SK-N-SH (cell line): ENCODE measurements around the gene LRRIQ1. TPM values are rescaled to one million over a fixed set of nuclear protein-coding genes. Genes with fewer than 3 reads are reported as not detected.

ENCODE experiments used
- CTCF ChIA-PET: fragments of 300-600, 350-600 bp; formaldehyde crosslinking; extraction: SDS; loops from one replicate; lab custom pipeline; 2021; lab: Yijun Ruan, JAX
- POLR2A ChIA-PET: fragments of 350-600 bp; sonication (Branson Sonifier 250); formaldehyde crosslinking; extraction: SDS; loops from one replicate; lab custom pipeline; 2020; ENCODE audit warnings: antibody characterized with exemption, inconsistent platforms; lab: Yijun Ruan, JAX
- DNase-seq: peaks from one replicate; pipeline ENCODE4 v3.0.0; 2012
- H2AFZ ChIP-seq: fragments of 200-600 bp; sonication (generic); 2 replicates; pipeline ENCODE4 v1.8.1; 2016; ENCODE audit warnings: antibody characterized with exemption, mild to moderate bottlenecking, low read depth
- H3F3A ChIP-seq: fragments of 200-600 bp; sonication (generic); replicated peaks from 2 replicates; pipeline ENCODE3; 2016; ENCODE audit warnings: antibody characterized with exemption, mild to moderate bottlenecking; ENCODE audit not compliant: insufficient read depth
- H3K27ac ChIP-seq, 2 experiments: fragments of 200-500 bp in 1 of 2; fragments of 200-600 bp in 1 of 2; sonication (Bioruptor generic) in 1 of 2; sonication (generic), shearing (Covaris generic) in 1 of 2; 2 replicates each; pipeline versions ENCODE4 v1.5.1 to v1.6.1; 2014 to 2016; ENCODE audit warnings: low read depth in 2 of 2, inconsistent platforms in 1 of 2, low read length in 1 of 2, mild to moderate bottlenecking in 1 of 2, mixed read lengths in 1 of 2
- H3K27me3 ChIP-seq: fragments of 200-600 bp; sonication (generic), shearing (Covaris generic); 2 replicates; pipeline ENCODE4 v1.6.1; 2016; ENCODE audit warnings: mixed run types; ENCODE audit not compliant: insufficient read depth
- H3K36me3 ChIP-seq, 2 experiments: fragments of 200-500 bp in 1 of 2; fragments of 200-600 bp in 1 of 2; sonication (Bioruptor generic) in 1 of 2; sonication (generic) in 1 of 2; replicated peaks in 1 of 2; 2 replicates each; pipeline versions ENCODE3 to v1.5.1; 2014 to 2016; ENCODE audit warnings: low read length in 1 of 2, mild to moderate bottlenecking in 1 of 2; ENCODE audit not compliant: insufficient read depth in 2 of 2, control insufficient read depth in 1 of 2
- H3K4me1 ChIP-seq, 2 experiments: fragments of 200-500 bp in 1 of 2; fragments of 200-600 bp in 1 of 2; sonication (Bioruptor generic) in 1 of 2; sonication (generic), shearing (Covaris generic) in 1 of 2; 2 replicates each; pipeline versions ENCODE4 v1.5.1 to v1.6.1; 2014 to 2016; ENCODE audit warnings: low read depth in 1 of 2, low read length in 1 of 2, mixed run types in 1 of 2; ENCODE audit not compliant: insufficient read depth in 2 of 2, control insufficient read depth in 1 of 2
- H3K4me2 ChIP-seq: fragments of 200-600 bp; sonication (generic), shearing (Covaris generic); 2 replicates; pipeline ENCODE4 v1.6.1; 2017; ENCODE audit warnings: mixed run types
- H3K4me3 ChIP-seq, 2 experiments: fragments of 200-500 bp in 1 of 2; fragments of 200-600 bp in 1 of 2; sonication (Bioruptor generic) in 1 of 2; sonication (generic), shearing (Covaris generic) in 1 of 2; 2 replicates each; pipeline versions ENCODE4 v1.5.1 to v1.8.1; 2014 to 2016; ENCODE audit warnings: low read depth in 2 of 2, inconsistent platforms in 1 of 2, low read length in 1 of 2, mild to moderate bottlenecking in 1 of 2, mixed read lengths in 1 of 2, moderate library complexity in 1 of 2
- H3K79me2 ChIP-seq: fragments of 200-600 bp; sonication (generic); 2 replicates; pipeline ENCODE4 v1.8.1; 2017; ENCODE audit warnings: mild to moderate bottlenecking; ENCODE audit not compliant: insufficient read depth
- H3K9ac ChIP-seq: fragments of 200-600 bp; sonication (generic); 2 replicates; pipeline ENCODE4 v1.6.1; 2017; ENCODE audit warnings: mixed run types
- H3K9me2 ChIP-seq: fragments of 200-600 bp; sonication (generic); 2 replicates; pipeline ENCODE4 v1.6.1; 2017; ENCODE audit warnings: mixed run types
- H3K9me3 ChIP-seq: fragments of 200-600 bp; sonication (generic); 2 replicates; pipeline ENCODE4 v1.6.1; 2017; ENCODE audit warnings: mixed run types, mild to moderate bottlenecking, moderate library complexity
- H4K20me1 ChIP-seq: fragments of 200-600 bp; sonication (generic); 2 replicates; pipeline ENCODE4 v1.6.1; 2017; ENCODE audit warnings: mild to moderate bottlenecking, mixed run types; ENCODE audit not compliant: insufficient read depth
- CHD2 ChIP-seq: fragments of 150-350 bp; IDR thresholded peaks from 2 replicates; pipeline ENCODE4 v1.6.1; 2018; ENCODE audit warnings: low read length; ENCODE audit not compliant: partially characterized antibody
- EP300 ChIP-seq, 2 experiments: IDR thresholded peaks; 2 replicates each; pipeline versions ENCODE4 v1.4.0 to v1.6.1; 2012; ENCODE audit warnings: borderline replicate concordance in 1 of 2, low read depth in 1 of 2, low read length in 1 of 2
- FOSL2 ChIP-seq: IDR thresholded peaks from 2 replicates; pipeline ENCODE4 v1.4.0; 2012; ENCODE audit warnings: low read depth, mild to moderate bottlenecking, moderate library complexity, borderline replicate concordance
- FOXJ3 ChIP-seq: sonication (generic); formaldehyde crosslinking; IDR thresholded peaks from 2 replicates; pipeline ENCODE4 v1.5.1; 2020; ENCODE audit warnings: mild to moderate bottlenecking, missing genetic modification reagents
- FOXM1 ChIP-seq: IDR thresholded peaks from 2 replicates; pipeline ENCODE4 v1.4.0; 2012; ENCODE audit warnings: low read depth, mild to moderate bottlenecking
- GATA2 ChIP-seq: sonication (generic); formaldehyde crosslinking; IDR thresholded peaks from 2 replicates; pipeline ENCODE4 v1.5.0; 2020; ENCODE audit warnings: mild to moderate bottlenecking, missing genetic modification reagents
- NRF1 ChIP-seq: IDR thresholded peaks from 2 replicates; pipeline ENCODE4 v1.6.1; 2012; ENCODE audit warnings: low read depth, mild to moderate bottlenecking, low read length
- POLR2AphosphoS5 ChIP-seq: IDR thresholded peaks from 2 replicates; pipeline ENCODE4 v1.6.1; 2012; ENCODE audit warnings: low read depth, low read length
- RAD21 ChIP-seq: IDR thresholded peaks from 2 replicates; pipeline ENCODE4 v1.6.1; 2012; ENCODE audit warnings: mild to moderate bottlenecking, low read length
- RFX5 ChIP-seq: IDR thresholded peaks from 2 replicates; pipeline ENCODE4 v1.6.1; 2012; ENCODE audit warnings: mild to moderate bottlenecking, improper control_type of control experiment, low read length
- SIN3A ChIP-seq: IDR thresholded peaks from 2 replicates; pipeline ENCODE4 v1.6.1; 2012; ENCODE audit warnings: low read depth, mild to moderate bottlenecking, low read length, moderate library complexity, borderline replicate concordance
- TAF1 ChIP-seq: IDR thresholded peaks from 2 replicates; pipeline ENCODE4 v1.6.1; 2012; ENCODE audit warnings: low read depth, mild to moderate bottlenecking, low read length, moderate library complexity, borderline replicate concordance
- TCF12 ChIP-seq: IDR thresholded peaks from 2 replicates; pipeline ENCODE4 v1.4.0; 2012
- TEAD4 ChIP-seq: IDR thresholded peaks from 2 replicates; pipeline ENCODE4 v1.4.0; 2012; ENCODE audit warnings: mild to moderate bottlenecking, borderline replicate concordance; ENCODE audit not compliant: insufficient read depth
- YY1 ChIP-seq: IDR thresholded peaks from 2 replicates; pipeline ENCODE4 v1.4.0; 2012; ENCODE audit warnings: low read depth, mild to moderate bottlenecking
- WGBS: methylation state at CpG from one replicate; pipeline ENCODE4 v1.1.6; 2017; ENCODE audit warnings: low lambda C conversion rate; 5-methylcytosine and 5-hydroxymethylcytosine counted together
- polyA plus RNA-seq, 3 experiments: library from polyadenylated mRNA; depleted of rRNA; stranded (reverse); fragments of >200 nt; gene quantifications; 2 replicates each; pipeline ENCODE4 v1.2.3, GENCODE V29; 2012
- TF ChIP-seq, protein P1 (sequence below): fragments of 200-600 bp; sonication (generic); IDR thresholded peaks from 2 replicates; pipeline ENCODE4 v1.6.1; 2017; ENCODE audit warnings: antibody characterized with exemption, mild to moderate bottlenecking, moderate library complexity
- TF ChIP-seq, protein P2 (sequence below): IDR thresholded peaks from 2 replicates; pipeline ENCODE4; 2012
- TF ChIP-seq, protein P3 (sequence below): IDR thresholded peaks from 2 replicates; pipeline ENCODE4 v1.4.0; 2012; ENCODE audit warnings: low read depth, borderline replicate concordance

The LRRIQ1 gene
- polyA plus RNA-seq, 1 of the 3 experiments (the other 2 are of a cell fraction) = 0.39 TPM

DNA sequence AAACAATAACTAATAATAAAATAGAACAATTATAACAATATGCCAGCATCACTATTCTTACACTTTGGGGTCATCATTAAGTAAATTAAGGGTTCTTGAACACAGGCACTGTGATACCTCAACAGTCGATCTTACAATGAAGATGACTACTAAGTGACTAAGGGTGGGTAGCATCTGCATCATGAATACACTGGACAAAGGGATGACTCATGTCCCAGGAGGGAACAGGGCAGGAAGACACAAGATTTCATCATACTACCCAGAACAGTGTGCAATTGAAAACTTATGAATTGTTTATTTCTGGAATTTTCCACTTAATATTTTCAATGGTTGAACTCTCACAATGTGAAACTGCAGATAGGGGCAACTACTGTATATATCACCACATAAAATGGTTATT lies 19.7 kb upstream of the LRRIQ1 start (continued):
- TF ChIP-seq, protein P1, sequence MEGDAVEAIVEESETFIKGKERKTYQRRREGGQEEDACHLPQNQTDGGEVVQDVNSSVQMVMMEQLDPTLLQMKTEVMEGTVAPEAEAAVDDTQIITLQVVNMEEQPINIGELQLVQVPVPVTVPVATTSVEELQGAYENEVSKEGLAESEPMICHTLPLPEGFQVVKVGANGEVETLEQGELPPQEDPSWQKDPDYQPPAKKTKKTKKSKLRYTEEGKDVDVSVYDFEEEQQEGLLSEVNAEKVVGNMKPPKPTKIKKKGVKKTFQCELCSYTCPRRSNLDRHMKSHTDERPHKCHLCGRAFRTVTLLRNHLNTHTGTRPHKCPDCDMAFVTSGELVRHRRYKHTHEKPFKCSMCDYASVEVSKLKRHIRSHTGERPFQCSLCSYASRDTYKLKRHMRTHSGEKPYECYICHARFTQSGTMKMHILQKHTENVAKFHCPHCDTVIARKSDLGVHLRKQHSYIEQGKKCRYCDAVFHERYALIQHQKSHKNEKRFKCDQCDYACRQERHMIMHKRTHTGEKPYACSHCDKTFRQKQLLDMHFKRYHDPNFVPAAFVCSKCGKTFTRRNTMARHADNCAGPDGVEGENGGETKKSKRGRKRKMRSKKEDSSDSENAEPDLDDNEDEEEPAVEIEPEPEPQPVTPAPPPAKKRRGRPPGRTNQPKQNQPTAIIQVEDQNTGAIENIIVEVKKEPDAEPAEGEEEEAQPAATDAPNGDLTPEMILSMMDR = no peak
- TF ChIP-seq POLR2AphosphoS5 = no peak
- peak; percentile 93 for TF ChIP-seq FOSL2
- TF ChIP-seq FOXM1 = no peak
- TF ChIP-seq TAF1 = no peak
- TF ChIP-seq TCF12 = peak; percentile 81; the same call in 1 of the 2 replicates
- TF ChIP-seq RAD21 = no peak
- TF ChIP-seq CHD2 = no peak
- TF ChIP-seq RFX5 = no peak
- TF ChIP-seq, protein P2, sequence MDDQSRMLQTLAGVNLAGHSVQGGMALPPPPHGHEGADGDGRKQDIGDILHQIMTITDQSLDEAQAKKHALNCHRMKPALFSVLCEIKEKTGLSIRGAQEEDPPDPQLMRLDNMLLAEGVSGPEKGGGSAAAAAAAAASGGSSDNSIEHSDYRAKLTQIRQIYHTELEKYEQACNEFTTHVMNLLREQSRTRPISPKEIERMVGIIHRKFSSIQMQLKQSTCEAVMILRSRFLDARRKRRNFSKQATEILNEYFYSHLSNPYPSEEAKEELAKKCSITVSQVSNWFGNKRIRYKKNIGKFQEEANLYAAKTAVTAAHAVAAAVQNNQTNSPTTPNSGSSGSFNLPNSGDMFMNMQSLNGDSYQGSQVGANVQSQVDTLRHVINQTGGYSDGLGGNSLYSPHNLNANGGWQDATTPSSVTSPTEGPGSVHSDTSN = peak; percentile 34; the same call in 1 of the 2 replicates
- TF ChIP-seq FOXJ3 (CRISPR knock-in tag) = no peak
- peak in 1 of 2 experiments; percentile 37; a peak in 1 of 4 replicates for TF ChIP-seq EP300 (IDR thresholded peaks at IDR 0.05; ENCODE audit: borderline replicate concordance in 1 of 2, low read depth in 1 of 2, low read length in 1 of 2)
- no peak for TF ChIP-seq TEAD4

DNA sequence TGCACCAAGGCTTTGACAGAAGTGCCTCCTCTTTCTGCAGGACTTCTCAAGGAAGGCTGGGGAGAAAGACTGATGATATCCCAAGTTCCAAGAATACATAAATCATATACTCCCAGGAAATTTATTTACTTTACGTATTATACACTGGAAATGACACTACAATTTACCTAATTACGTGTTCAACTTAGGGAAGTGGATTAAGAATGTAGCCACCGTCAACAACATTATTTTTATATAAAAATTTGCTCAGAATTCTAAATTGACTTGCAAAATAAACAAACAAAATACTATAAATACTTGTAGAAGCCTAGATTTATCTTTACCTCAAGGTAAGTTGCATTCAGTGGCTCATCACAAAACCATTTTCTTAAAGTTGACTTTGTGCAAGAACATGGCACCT lies 19.0 kb upstream of the LRRIQ1 start:
- no peaks in the 10 kb centered on the region for H3K9me3 ChIP-seq
- POLR2A ChIA-PET = no interaction called here
- WGBS = 87% methylated on average over 3 of the region's 3 CpGs

More for the DNA sequence above, 19.0 kb upstream of the LRRIQ1 start:
- Histone ChIP-seq H3K9ac (no peak overlapping the region), H3K9me2 (no peaks in the 10 kb centered on the region), H3K4me3 (no peak overlapping the region), H3F3A (peaks cover 6% of the 10 kb centered on the region), H4K20me1 (no peaks in the 10 kb centered on the region), H3K36me3 (no peaks in the 10 kb centered on the region), H3K4me2 (no peak overlapping the region), H3K27ac (peak overlapping the region in 1 of 2 experiments; percentile 46; a peak in 1 of 4 replicates), H2AFZ (peak overlapping the region; percentile 3; the same call in 1 of the 2 replicates), H3K27me3 (no peaks in the 10 kb centered on the region), H3K79me2 (no peaks in the 10 kb centered on the region; the same call in 1 of the 2 replicates), H3K4me1 (peaks cover 0 to 3% of the 10 kb centered on the region in 2 experiments; a peak in 1 of 4 replicates)
- TF ChIP-seq, protein P3, sequence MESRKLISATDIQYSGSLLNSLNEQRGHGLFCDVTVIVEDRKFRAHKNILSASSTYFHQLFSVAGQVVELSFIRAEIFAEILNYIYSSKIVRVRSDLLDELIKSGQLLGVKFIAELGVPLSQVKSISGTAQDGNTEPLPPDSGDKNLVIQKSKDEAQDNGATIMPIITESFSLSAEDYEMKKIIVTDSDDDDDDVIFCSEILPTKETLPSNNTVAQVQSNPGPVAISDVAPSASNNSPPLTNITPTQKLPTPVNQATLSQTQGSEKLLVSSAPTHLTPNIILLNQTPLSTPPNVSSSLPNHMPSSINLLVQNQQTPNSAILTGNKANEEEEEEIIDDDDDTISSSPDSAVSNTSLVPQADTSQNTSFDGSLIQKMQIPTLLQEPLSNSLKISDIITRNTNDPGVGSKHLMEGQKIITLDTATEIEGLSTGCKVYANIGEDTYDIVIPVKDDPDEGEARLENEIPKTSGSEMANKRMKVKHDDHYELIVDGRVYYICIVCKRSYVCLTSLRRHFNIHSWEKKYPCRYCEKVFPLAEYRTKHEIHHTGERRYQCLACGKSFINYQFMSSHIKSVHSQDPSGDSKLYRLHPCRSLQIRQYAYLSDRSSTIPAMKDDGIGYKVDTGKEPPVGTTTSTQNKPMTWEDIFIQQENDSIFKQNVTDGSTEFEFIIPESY = no peak
- no peak for TF ChIP-seq SIN3A
- no peak for TF ChIP-seq FOXJ3 (CRISPR knock-in tag)
- no peak for TF ChIP-seq RFX5
- no peak for TF ChIP-seq FOXM1
- no peak for TF ChIP-seq YY1
- no peak for TF ChIP-seq NRF1
- TF ChIP-seq GATA2 (CRISPR knock-in tag) = no peak
- DNase-seq = no peak
- CTCF ChIA-PET = interaction anchor here (0.9 to 3.0 kb wide), 2 partner anchors 12 to 41 kb away, joined by 4 to 16 read pairs; no protein-coding TSS in a partner anchor
